ENCODE results near the gene FMNL2. TPM values are rescaled to one million over a fixed set of nuclear protein-coding genes. Genes with fewer than 3 reads are reported as not detected.

Gene FMNL2
- total RNA-seq, 2 experiments from 2014 or later = 0.05 to 0.21 TPM

GRCh38 chr2:152529420-152530115, 194.6 kb downstream of the FMNL2 start:
- ChIA-PET POLR2A (no interaction called here), CTCF (interaction anchor here (0.8 to 1.5 kb wide), 2 partner anchors 8 to 375 kb away, joined by 3 read pairs; no protein-coding TSS in a partner anchor)
- ATAC-seq (no peak), DNase-seq (no peak)
- H3K4me1 Mint-ChIP-seq (ENCODE audit: low read depth) = no peaks in the 10 kb centered on the region
- no peak overlapping the region for H3K4me3 Mint-ChIP-seq
- H3K36me3 Mint-ChIP-seq (ENCODE audit: low read depth) = no peaks in the 10 kb centered on the region
- H3K27me3 Mint-ChIP-seq (ENCODE audit: low read depth) = peaks cover 8% of the 10 kb centered on the region
- H3K9me3 Mint-ChIP-seq (ENCODE audit: insufficient read depth) = no peaks in the 10 kb centered on the region
- H3K27ac Mint-ChIP-seq = no peak overlapping the region

- ChIA-PET POLR2A (no interaction called here), CTCF (no interaction called here)
- no peak for DNase-seq
- Mint-ChIP-seq H3K4me3 (no peak overlapping the region), H3K27ac (no peak overlapping the region), H3K4me1 (ENCODE audit: low read depth) (no peaks in the 10 kb centered on the region), H3K27me3 (ENCODE audit: low read depth) (peaks cover 17% of the 10 kb centered on the region), H3K9me3 (ENCODE audit: insufficient read depth) (no peaks in the 10 kb centered on the region), H3K36me3 (ENCODE audit: low read depth) (no peaks in the 10 kb centered on the region)
- no peak for ATAC-seq
Measured at GRCh38 chr2:152532241-152532640, 197.3 kb downstream of the FMNL2 start.

GRCh38 chr2:152534460-152535135, 199.6 kb downstream of the FMNL2 start:
- Mint-ChIP-seq H3K4me1 (ENCODE audit: low read depth) (no peaks in the 10 kb centered on the region), H3K27me3 (ENCODE audit: low read depth) (peaks cover 17% of the 10 kb centered on the region), H3K27ac (no peak overlapping the region), H3K36me3 (ENCODE audit: low read depth) (no peaks in the 10 kb centered on the region), H3K4me3 (no peak overlapping the region), H3K9me3 (ENCODE audit: insufficient read depth) (no peaks in the 10 kb centered on the region)
- CTCF ChIA-PET = no interaction called here
- no peak for DNase-seq
- POLR2A ChIA-PET = no interaction called here
- ATAC-seq = no peak

GRCh38 chr2:152537081-152537651, 202.2 kb downstream of the FMNL2 start:
- Mint-ChIP-seq H3K4me3 (no peak overlapping the region), H3K4me1 (ENCODE audit: low read depth) (no peaks in the 10 kb centered on the region), H3K27me3 (ENCODE audit: low read depth) (peaks cover 15% of the 10 kb centered on the region), H3K9me3 (ENCODE audit: insufficient read depth) (no peaks in the 10 kb centered on the region), H3K36me3 (ENCODE audit: low read depth) (no peaks in the 10 kb centered on the region), H3K27ac (no peak overlapping the region)
- DNase-seq = no peak
- ChIA-PET CTCF (interaction anchor here (1.3 kb wide), 1 partner anchor 10 kb away, joined by 3 read pairs; no protein-coding TSS in a partner anchor), POLR2A (no interaction called here)
- no peak for ATAC-seq

GRCh38 chr2:152539424-152539823, 204.4 kb downstream of the FMNL2 start:
- no peaks in the 10 kb centered on the region for H3K9me3 Mint-ChIP-seq (ENCODE audit: insufficient read depth)
- ATAC-seq (no peak), DNase-seq (no peak)
- no peak overlapping the region for H3K4me3 Mint-ChIP-seq
- no peaks in the 10 kb centered on the region for H3K36me3 Mint-ChIP-seq (ENCODE audit: low read depth)
- no peak overlapping the region for H3K27ac Mint-ChIP-seq
- no peaks in the 10 kb centered on the region for H3K4me1 Mint-ChIP-seq (ENCODE audit: low read depth)
- peaks cover 8% of the 10 kb centered on the region for H3K27me3 Mint-ChIP-seq (ENCODE audit: low read depth)
- POLR2A ChIA-PET = no interaction called here
- CTCF ChIA-PET = interaction anchor here (1.2 kb wide), 1 partner anchor 97 kb away, joined by 3 read pairs; no protein-coding TSS in a partner anchor

GRCh38 chr2:152541712-152542111, 206.7 kb downstream of the FMNL2 start:
- ATAC-seq (no peak), DNase-seq (no peak)
- Mint-ChIP-seq H3K27ac (no peak overlapping the region), H3K4me3 (no peak overlapping the region), H3K9me3 (ENCODE audit: insufficient read depth) (no peaks in the 10 kb centered on the region), H3K4me1 (ENCODE audit: low read depth) (no peaks in the 10 kb centered on the region), H3K27me3 (ENCODE audit: low read depth) (peaks cover 5% of the 10 kb centered on the region), H3K36me3 (ENCODE audit: low read depth) (no peaks in the 10 kb centered on the region)
- POLR2A ChIA-PET = no interaction called here
- CTCF ChIA-PET = no interaction called here

- POLR2A ChIA-PET = no interaction called here
- CTCF ChIA-PET = no interaction called here
- no peaks in the 10 kb centered on the region for H3K36me3 Mint-ChIP-seq (ENCODE audit: low read depth)
- H3K4me3 Mint-ChIP-seq = no peak overlapping the region
- H3K4me1 Mint-ChIP-seq (ENCODE audit: low read depth) = no peaks in the 10 kb centered on the region
- ATAC-seq (no peak), DNase-seq (no peak)
- no peaks in the 10 kb centered on the region for H3K27me3 Mint-ChIP-seq (ENCODE audit: low read depth)
- no peaks in the 10 kb centered on the region for H3K9me3 Mint-ChIP-seq (ENCODE audit: insufficient read depth)
- H3K27ac Mint-ChIP-seq = no peak overlapping the region
Measured at GRCh38 chr2:152542337-152542994, 207.5 kb downstream of the FMNL2 start.

- DNase-seq (no peak), ATAC-seq (no peak)
- Mint-ChIP-seq H3K9me3 (ENCODE audit: insufficient read depth) (no peaks in the 10 kb centered on the region), H3K36me3 (ENCODE audit: low read depth) (no peaks in the 10 kb centered on the region), H3K4me1 (ENCODE audit: low read depth) (no peaks in the 10 kb centered on the region), H3K27me3 (ENCODE audit: low read depth) (no peaks in the 10 kb centered on the region), H3K4me3 (no peak overlapping the region), H3K27ac (no peak overlapping the region)
- ChIA-PET CTCF (no interaction called here), POLR2A (no interaction called here)
Measured at GRCh38 chr2:152542995-152543481, 208.1 kb downstream of the FMNL2 start.

GRCh38 chr2:152543717-152544116, 208.7 kb downstream of the FMNL2 start:
- DNase-seq (no peak), ATAC-seq (no peak)
- Mint-ChIP-seq H3K9me3 (ENCODE audit: insufficient read depth) (no peaks in the 10 kb centered on the region), H3K27me3 (ENCODE audit: low read depth) (no peaks in the 10 kb centered on the region), H3K36me3 (ENCODE audit: low read depth) (no peaks in the 10 kb centered on the region), H3K27ac (no peak overlapping the region), H3K4me3 (no peak overlapping the region), H3K4me1 (ENCODE audit: low read depth) (no peaks in the 10 kb centered on the region)
- POLR2A ChIA-PET = no interaction called here
- CTCF ChIA-PET = no interaction called here

- peaks cover 2% of the 10 kb centered on the region for H3K27me3 Mint-ChIP-seq (ENCODE audit: low read depth)
- DNase-seq (no peak), ATAC-seq (no peak)
- H3K36me3 Mint-ChIP-seq (ENCODE audit: low read depth) = no peaks in the 10 kb centered on the region
- no peaks in the 10 kb centered on the region for H3K9me3 Mint-ChIP-seq (ENCODE audit: insufficient read depth)
- ChIA-PET POLR2A (no interaction called here), CTCF (no interaction called here)
- no peak overlapping the region for H3K27ac Mint-ChIP-seq
- H3K4me1 Mint-ChIP-seq (ENCODE audit: low read depth) = no peaks in the 10 kb centered on the region
- no peak overlapping the region for H3K4me3 Mint-ChIP-seq
Measured at GRCh38 chr2:152544638-152545037, 209.7 kb downstream of the FMNL2 start.

- Mint-ChIP-seq H3K36me3 (ENCODE audit: low read depth) (no peaks in the 10 kb centered on the region), H3K9me3 (ENCODE audit: insufficient read depth) (no peaks in the 10 kb centered on the region), H3K27me3 (ENCODE audit: low read depth) (peaks cover 2% of the 10 kb centered on the region), H3K4me1 (ENCODE audit: low read depth) (no peaks in the 10 kb centered on the region), H3K27ac (no peak overlapping the region), H3K4me3 (no peak overlapping the region)
- DNase-seq (no peak), ATAC-seq (no peak)
- POLR2A ChIA-PET = no interaction called here
- CTCF ChIA-PET = interaction anchor here (1.0 kb wide), 1 partner anchor 9 kb away, joined by 3 read pairs; no protein-coding TSS in a partner anchor
Measured at GRCh38 chr2:152546230-152546837, 211.4 kb downstream of the FMNL2 start.
